GM19193 (cell line): Measurements from ENCODE around the gene CCDC86.

Experiments
- POLR2A ChIP-seq: IDR thresholded peaks from 4 replicates; pipeline ENCODE4 v1.6.1; 2011; ENCODE audit not compliant: insufficient read depth, insufficient read length; ENCODE audit errors: extremely low read depth

Gene CCDC86

DNA sequence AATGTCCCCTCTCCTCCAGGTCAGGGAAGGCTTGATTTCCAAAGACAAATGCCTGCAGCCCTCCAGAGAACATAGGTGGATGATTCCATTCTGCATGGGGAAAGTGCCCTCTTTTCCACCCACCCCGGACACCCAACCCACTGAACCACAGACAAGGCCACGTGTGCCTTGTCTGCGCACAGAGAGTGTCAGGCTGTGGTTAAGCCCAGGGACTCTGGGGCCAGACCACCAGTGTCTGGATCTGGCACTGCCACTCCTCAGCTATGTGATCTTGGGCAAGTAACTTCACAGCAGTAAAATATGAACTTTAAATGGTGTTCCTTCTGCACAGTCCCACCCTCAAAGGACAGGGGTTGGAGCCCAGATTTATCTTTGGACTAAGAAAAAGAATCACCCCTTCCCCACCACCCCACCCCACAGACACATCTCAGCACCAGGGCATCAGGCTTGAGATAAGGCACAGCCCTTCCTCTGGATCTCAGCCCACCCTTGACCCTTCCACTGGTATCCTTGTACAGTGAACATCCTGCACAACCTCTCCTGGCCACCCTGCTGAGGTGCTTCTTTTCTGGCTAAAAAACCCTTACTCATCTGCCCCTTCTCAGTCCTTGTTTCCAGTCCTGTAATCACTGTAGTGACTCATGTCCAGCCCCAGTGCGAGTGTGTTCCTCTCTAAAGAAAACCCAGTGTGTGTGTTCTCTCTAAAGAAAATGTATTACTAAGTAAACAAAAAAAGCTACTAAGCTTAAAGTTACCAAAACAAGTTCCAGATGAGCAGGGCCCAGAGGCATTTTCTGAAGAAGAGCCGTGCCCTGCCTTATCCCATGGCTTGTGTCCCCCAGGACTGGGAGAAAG, 15.7 kb downstream of the CCDC86 start:
- no peak for TF ChIP-seq POLR2A

GRCh38 chr11:60858236-60858635, 16.3 kb downstream of the CCDC86 start:
- TF ChIP-seq POLR2A, result no peak

DNA sequence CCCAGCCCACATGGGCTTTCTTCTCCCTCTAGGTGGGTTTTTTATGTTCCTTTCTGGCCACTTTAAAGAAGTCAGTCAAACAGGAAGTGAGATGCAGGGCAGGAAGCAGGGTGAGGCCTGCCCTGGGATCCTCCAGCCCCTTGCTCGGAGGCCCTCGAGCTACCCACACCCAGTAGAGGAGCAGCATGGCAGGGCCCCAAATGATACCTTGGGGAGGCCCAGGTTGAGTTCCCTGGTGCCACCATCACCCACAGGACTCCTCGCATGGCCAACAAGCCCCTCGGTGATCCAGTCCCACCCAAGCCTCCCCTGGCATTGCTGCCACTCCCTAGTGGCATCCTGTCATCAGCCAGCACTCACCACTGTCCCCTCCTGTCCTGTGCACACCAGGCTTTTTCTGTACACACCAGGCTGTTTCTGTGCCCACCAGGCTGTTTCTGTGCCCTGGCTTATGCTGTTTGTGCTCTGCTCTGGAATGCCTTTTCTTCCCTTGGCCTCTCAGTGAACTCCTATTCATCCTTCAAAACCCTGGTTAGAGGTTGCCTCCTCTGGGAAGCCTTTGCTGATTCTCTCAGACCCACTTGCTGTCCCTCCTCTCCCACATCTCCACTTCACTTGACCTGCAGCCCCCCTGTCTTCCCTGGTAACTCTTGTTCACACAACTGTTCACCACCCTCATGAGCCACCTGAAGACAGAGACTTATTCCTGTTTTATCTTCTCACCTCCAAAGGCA, 17.0 kb downstream of the CCDC86 start:
- no peak for TF ChIP-seq POLR2A

DNA sequence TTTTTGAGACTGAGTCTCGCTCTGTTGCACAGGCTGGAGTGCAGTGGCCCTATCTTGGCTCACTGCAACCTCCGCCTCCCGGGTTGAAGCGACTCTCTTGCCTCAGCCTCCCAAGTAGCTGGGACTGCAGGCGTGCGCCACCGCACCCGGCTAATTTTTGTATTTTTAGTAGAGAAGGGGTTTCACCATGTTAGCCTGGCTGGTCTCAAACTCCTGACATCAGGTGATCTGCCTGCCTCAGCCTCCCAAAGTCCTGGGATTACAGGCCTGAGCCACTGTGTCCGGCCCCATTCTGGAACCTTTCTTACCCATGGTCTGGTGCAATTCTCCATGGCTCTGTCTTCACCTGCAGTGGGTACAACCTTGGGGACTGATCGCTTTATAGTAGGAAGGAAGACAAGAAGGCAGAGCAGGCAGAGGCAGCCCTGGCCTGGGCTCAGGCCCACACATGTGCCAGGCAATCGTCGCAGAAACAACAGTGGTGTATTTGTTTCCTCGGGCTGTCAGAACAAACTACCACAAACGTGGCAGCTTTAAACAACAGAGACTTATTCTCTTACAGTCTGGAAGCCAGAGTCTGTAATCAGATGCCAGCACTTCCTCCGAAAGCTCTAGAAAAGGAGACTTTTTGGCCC, 17.8 kb downstream of the CCDC86 start:
- TF ChIP-seq POLR2A, result no peak

- no peak for TF ChIP-seq POLR2A
Observed at GRCh38 chr11:60860943-60861342, 19.0 kb downstream of the CCDC86 start.

DNA sequence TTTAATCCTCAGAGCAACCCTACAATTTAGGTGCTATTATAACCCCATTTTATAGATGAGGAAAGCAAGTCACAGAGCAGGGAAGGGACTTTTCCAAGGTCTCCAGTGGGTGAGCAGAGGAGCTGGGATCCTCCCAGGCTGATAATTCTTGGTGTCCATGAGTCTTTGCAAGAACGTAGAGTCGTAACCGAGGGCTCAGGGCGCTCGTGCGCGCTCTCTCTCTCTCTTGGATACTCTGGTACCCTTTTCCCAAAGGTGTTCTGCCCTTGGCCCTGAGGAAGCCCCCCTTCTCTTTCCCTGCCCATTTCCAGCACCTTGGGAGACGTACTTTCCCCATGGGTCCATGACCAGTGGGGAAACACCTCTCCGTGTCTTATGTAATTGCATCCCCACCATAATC, 20.3 kb downstream of the CCDC86 start:
- no peak for TF ChIP-seq POLR2A

- TF ChIP-seq POLR2A, result no peak
Observed at GRCh38 chr11:60863550-60864521, 21.9 kb downstream of the CCDC86 start.

- TF ChIP-seq POLR2A, result no peak
Observed at GRCh38 chr11:60864856-60865513, 23.1 kb downstream of the CCDC86 start.

- TF ChIP-seq POLR2A, result no peak
Observed at GRCh38 chr11:60866911-60867870, 25.3 kb downstream of the CCDC86 start, which contains the start of gene ZP1. ZP1 (plus strand) TSS chr11:60867542; CDS start chr11:60867562, 20 bp downstream.

DNA sequence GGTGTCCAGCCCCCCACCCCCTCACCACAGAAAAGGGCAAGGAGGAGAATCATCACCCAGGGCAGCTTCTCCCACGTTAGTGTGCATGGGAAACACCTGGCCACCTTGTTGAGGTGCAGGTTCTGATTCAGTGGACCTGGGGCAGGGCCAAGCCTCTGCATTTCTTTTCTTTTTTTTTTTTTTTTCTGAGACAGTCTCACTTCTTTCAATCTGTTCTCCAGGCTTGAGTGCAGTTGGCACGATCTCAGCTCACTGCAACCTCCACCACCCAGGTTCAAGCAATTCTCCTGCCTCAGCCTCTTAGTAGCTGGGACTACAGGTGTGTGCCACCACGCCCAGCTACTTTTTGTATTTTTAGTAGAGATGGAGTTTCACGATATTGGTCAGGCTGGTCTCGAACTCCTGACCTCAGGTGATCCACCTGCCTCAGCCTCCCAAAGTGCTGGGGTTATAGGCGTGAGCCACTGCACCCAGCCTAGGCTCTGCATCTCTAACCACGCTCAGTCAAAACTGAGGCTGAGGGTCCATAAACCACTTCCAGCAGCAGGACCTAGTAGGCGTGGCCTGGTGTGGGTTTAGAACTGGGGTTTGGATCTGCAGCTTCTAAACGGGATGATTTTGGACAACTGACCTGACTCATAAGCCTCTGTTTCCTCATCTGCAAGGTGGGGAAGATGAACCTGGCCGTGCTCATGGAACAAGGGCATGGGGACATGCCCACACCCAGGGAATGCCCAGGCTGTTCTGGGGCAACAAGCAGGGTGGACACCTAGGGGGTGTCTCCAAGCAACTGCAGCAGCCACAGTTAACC, 26.2 kb downstream of the CCDC86 start:
- TF ChIP-seq POLR2A, result no peak

GRCh38 chr11:60868682-60869450, 27.0 kb downstream of the CCDC86 start:
- no peak for TF ChIP-seq POLR2A
